ENCODE data around the gene DGKD.

Gene DGKD

DNA sequence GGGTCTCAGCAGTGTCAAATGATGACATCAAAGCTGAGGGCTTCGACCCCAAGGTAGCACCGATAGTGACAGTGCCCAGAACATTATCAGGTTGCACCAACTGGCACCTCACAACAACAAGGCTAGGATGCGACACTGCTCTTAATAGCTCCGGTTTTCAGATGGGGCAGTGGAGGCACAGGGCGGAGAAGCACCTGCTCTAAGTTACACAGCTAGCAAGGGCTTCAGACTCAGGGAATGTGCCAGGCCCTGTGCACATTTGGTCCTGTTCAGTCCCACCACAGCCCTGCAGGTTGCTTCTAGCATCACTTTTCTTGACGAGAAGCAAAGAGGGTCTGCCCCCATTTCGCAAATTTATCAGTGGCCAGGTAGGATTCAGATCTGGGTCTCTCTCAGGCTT, 74.1 kb downstream of the DGKD start:
- no peak for DNase-seq

DNA sequence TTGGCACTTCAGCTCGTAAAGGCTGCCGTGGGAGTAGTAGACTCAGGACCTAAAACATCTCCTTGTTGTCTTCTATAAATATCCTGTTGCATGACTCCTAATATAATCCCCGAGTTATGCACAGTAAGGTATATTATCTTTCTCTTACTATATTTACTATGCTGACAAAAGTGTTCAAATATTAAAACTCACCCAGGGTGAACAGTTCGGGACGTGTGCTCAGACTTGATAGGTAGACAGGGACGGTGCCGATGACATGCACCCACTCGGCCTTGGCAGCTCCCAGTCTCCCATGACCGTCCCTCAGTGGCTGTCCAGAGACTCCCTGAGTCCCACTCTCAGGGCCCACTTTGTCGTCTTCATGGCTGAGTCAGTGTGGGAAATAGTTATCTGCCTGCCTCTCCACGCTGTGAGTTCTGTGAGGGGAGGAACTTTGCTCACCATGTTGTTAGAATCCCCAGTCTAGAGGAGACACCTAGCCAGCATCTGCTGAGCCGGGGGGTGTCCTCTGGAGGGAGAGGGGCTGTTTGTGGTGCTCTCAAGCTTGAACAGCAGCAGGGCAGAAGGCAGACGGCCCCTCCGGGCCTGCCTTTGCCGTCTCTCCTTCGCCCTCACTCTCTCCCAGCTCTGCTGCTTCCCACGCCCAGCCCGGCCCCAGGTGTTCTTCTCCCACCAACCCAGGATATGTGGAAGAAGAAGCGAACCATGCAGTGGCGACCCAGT, 75.0 kb downstream of the DGKD start:
- no peak for DNase-seq
- ATAC-seq, result no peak

More for the DNA sequence above, 74.1 kb downstream of the DGKD start:
- ATAC-seq, result no peak

DNA sequence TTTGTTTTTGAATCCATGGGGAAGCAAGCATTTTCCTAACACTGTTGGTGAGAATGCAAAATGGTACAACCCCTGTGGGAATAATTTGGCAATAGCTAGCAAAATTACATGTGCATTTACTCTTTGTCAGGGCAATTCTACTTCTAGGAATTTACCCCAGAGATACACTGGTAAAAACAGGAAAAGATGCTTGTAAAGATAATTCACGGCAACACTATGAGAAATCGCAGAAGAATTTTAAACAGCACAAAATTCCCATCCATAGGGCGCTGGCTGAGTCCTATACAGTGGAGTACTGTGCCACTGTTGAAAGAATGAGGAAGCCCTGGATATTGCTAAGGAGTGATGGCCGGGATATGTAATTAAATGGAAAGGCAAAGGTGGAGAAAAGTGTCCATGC, 75.8 kb downstream of the DGKD start:
- DNase-seq, result no peak
- no peak for ATAC-seq

DNA sequence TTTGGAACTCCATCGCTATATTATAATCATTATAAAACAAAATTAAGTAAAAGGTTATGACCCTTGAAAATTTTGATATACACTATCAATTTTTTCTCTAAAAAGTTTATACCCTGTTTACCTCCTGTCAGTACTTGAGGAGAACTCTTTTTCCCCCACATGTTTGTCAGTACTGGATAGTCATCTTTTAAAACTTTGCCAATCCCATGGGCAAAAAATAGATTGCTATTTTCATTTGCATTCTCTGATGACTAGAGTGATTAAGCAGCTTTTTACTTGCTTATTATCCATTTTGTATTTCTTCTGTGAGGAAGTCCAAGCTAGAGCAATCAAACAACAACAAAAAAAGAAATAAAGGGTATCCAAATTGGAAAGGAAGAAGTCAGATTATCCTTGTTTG, 76.4 kb downstream of the DGKD start:
- DNase-seq, result no peak
- ATAC-seq, result no peak

DNA sequence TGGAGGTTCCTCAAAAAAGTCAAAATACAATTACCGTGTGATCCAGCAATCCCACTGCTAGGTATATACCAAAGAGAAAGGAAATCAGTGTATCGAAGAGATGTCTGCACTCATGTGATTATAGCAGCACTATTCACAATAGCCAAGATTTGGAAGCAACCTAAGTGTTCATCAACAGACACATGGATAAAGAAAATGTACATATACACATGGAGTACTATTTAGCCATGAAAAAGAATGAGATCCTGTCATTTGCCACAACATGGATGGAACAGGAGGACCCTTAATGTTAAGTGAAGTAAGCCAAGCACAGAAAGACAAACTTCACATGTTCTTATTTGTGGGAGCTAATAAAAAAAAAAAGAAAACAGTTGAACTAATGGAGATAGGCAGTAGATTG, 78.7 kb downstream of the DGKD start:
- DNase-seq, result no peak
- ATAC-seq, result no peak

DNA sequence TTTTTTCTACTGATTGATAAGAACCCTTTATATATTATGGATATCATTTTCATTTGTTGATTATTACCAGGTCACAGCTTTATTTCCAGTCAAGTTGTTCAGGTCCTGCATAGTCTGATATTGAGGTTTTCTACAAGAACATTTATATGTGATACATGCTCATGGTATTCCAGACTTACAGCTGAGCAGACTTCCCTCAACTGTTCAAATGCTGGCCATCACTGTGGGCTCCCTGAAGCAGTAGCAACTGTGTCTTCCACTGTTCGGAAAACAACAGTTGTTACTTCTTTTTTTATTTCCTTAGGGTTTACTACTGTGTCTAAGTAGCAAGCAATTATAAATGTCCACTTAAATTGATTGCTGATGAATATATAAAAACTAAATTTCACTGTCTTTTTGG, 79.5 kb downstream of the DGKD start:
- DNase-seq, result no peak
- no peak for ATAC-seq

DNA sequence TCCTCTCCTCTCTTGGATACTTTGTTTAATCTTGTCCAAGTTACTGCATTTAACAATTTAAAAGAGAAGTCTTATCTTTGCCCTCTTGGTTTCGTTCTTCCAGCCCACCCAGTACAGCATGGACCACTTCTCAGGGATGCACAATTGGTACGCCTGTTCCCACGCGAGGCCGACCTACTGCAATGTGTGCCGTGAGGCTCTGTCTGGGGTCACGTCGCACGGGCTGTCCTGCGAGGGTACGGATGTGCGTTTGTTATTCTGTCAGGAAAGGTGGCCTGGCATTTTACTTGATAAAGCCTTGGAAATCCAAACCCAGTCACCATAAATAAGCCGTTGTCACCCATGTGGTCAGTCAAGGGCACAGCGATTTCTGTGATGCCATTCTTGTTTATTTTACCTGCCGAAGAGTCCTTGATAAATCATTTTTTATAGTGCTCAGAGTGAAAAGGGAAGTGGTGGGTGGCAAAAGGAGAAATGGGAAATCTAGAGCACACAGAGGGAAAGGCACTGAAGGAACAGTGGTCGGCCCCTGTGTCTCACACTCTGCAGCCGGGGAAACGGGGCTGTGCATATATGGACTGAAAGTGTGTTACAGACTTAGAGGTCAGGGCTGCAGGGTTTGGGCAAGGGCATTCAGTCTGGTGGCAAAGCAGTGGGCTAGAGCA, 80.5 kb downstream of the DGKD start:
- DNase-seq, result no peak
- ATAC-seq, result no peak

DNA sequence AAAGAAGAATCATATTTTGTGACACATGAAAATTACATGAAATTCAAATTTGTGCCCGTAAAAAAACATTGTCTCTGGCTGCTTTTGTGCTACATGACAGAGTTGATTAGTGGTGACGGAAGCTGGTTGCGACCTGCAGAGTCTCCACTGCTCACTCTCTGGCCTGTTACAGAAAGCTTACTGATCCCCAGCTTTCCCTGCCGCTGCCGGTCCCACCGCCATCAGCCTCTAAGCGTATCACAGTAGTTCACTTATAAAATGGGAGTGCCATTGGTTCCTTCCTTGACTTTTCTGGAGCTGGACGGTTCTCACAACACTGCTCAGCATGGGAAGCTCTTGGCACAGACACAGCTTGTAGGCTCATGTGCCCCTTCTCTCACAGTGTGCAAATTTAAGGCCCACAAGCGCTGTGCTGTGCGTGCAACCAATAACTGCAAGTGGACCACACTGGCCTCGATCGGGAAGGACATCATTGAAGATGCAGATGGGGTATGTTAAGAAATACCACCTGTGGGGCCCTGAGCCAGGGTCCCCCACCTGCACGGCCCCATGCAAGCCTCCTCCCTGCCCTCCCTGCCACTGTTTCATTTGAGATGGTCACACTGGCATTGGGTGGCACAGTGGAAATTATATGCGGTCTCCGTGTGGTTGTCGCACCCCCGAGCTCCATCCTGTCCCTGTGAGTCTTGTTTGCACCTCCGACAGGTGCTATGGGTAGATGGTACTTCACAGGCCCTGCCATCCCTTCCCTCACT, 81.3 kb downstream of the DGKD start:
- DNase-seq (no peak), ATAC-seq (no peak)

DNA sequence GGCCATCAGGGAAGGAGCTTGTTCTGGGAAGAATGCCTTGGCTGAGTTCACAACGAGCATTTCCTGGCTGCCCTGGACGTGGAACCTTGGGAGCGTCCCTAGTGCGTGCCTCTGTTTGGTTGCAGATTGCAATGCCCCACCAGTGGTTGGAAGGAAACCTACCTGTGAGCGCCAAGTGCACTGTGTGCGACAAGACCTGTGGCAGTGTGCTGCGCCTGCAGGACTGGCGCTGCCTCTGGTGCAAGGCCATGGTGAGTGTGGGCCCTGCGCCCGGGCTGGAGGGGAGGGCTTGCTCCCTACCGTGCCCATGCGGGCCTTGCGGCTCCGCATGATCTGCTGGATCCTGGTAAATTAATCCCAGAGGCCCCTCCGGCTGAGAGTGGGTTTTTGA, 81.9 kb downstream of the DGKD start:
- ATAC-seq, result no peak
- no peak for DNase-seq

DNA sequence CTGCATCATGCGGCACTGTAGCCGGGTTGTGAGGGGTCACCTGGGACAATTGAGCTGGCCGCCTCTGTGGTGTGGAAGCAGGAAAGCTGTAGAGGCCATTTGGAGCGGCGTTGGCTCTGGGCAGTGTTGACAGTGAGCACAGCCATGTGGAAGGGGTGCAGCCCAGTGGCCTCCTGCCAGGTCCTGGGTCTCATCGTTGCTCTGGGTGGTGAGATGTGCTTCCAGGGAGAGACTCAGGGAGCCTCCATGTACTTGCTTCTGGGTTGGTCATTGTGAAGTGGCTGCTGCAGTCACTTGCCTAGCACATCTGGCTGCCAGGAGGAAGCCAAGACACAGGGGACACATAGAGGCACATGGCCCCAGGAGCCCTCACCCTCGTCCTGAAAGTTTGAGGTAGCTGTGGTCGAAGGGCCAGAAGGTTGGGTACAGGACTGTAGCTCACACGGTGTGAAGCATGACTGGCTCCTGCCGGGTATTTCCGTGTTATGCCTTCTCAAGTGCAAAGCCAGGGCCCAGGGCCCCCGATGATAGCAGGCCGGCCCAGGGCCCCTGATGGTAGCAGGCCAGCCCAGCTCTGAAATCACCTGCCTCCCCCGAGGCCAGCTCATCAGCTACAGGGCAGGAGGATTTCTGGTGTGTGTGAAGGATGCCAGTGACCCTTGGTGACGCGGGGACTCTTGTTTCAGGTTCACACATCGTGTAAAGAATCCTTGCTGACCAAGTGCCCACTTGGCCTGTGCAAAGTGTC, 82.6 kb downstream of the DGKD start:
- no peak for ATAC-seq
- DNase-seq, result no peak

DNA sequence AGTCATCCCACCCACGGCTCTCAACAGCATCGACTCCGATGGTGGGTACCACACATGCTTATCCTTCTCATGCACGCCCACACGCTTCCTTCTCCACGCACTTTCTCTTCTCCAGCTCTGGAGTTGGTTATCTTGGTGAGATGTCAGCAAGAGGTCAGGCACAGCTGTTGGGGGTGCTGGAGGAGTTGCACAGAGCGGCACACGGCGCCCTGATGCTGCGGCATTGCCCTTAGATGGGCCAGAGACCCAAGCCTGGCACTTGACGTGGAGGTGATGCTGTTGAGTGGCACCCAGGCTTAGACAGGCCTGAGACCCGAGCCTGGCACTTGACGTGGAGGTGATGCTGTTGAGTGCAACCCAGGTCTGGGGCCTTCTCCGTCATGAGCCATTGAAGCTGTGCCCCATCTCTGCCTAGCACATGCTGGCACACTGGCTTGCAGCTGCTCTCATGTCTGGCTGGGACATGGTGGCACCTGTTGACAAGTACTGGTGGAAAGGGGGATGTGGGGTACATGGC, 83.2 kb downstream of the DGKD start:
- no peak for ATAC-seq
- DNase-seq, result no peak

DNA sequence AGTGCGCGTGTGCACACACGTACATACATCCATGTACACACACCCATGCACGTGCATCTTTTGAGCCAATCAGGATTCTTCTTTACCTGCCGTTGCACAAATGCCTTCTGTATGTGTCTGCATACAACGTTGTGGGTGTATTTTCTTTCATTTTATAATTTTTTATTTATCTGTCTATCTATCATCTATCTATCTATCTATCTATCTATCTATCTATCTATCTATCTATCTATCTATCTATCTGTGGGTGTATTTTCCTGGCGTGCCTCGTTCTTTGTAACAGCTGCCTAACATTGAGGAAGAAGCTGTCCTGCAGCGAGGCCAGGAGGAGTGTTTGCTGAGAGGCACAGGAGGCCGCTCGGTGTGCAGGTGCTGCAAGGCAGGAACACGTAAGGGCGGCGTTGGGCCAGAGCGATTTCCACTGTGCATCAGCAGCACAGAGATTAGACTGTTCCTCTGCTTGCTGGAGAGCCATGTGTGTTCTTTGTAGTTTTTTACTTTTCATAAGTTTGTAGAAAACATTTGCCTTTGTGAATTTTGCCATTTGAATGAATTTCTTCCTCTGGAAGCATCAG, 84.4 kb downstream of the DGKD start:
- ATAC-seq (no peak), DNase-seq (no peak)

DNA sequence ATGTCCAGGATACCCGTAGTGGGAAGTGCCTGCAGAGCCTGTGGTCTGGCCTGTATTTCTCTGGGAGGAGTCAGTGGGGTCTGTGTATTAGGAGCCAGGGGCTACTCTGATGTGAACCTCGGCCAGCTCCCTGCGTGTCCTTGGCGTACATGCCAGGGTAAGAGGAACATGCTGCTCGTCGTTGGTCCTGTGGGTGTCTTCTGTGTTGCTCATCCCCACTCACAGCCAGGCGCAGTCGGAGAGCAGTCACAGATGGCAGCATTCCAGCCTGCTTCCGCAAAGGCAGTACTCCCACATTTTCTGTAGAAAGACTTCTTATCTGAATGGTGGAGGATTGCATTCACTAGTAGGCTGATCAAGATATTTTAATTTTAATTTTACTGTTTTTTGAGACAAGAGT, 84.9 kb downstream of the DGKD start:
- no peak for DNase-seq
- ATAC-seq, result no peak

DNA sequence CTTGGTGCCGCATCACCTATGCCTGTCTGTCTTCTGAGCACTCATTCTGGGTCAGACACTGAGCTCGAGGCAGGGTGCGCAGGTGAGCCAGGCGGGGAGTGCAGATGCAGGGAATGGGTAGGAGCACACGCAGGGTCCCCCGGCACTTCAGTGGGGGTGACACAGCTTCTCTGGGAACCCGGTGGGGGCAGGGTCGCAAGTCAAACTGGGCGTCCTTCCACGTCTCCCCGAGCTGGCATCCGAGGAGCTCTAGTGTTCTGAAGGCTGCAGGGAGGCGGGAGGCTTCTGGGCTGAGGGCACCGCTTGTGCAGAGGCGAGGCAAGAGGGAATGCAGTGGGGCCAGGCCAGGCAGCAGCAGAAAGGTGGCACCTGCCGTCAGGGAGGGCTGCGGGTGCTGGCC, 86.0 kb downstream of the DGKD start:
- DNase-seq (no peak), ATAC-seq (no peak)

DNA sequence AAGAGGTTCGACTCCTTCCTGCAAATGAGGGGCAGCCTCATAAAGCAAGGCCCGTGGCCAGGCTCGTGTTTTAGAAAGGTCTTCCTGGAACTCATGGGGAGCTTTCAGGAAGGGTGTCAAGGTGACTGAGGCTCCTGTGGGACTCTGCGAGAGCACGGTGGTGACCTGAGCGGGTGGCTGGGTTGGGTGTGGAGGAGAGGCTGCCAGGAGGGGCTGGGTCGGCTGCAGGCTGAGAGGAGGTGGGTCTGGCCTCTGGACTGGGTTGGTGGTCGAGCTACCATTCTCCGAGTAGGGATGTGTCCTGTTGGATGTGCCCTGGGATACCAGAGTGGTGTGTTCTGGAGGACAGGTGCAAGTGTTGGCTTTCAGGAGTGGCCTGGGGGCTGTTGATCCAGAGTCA, 86.4 kb downstream of the DGKD start:
- DNase-seq (no peak), ATAC-seq (no peak)

DNA sequence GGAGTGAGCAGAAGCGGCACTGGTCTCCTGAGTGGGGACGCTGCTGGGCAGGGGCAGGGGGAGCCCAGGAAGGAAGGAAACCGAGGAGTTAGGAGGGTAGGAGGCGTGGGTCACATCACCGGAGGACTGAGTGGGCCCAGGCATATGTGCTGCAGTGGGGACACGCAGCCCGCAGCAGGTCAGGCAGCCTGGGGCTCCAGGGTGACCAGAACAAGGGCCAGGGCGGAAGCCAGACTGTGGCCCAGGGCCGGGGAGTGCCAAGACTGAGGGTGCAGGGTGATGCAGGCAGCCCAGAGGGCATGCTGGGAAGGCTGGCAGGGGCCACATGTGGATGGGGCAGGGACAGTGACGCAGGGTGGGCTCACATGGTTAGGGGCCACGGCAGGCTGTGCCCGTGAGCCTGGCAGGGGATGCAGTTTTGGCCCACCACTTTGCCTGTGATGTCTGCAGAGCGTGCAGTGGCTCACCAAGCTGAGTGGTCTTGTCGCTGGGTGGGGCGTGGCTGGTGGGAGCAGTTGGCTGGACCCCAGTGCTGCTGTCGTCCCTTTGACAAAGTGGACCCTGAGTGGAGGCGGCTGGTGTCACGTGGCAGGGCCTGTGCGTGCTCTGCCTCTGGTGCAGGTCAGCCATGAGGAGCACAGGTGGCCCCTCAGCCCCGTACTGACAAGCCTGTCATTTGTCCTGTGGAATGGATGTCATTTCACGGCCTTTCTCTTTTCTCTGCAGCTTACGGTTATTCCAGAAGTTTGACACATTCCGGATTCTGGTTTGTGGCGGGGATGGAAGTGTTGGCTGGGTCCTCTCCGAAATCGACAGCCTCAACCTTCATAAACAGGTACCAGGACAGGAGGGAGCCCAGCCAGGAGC, 87.1 kb downstream of the DGKD start:
- ATAC-seq (no peak), DNase-seq (no peak)

DNA sequence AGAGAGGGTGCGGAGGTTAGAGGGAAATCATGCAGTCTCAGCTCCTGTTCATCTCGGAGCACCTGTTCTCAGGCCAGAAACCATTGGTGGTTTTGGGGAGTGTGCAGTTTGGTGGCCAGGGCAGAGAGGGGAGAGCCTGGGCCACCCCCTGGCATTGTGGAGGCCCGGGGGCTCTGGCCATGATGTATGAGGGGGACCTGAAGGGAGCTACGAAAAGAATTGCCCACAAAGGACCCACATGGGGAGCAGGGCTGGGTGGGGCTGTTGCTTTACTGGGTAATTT, 87.7 kb downstream of the DGKD start:
- ATAC-seq (no peak), DNase-seq (no peak)

DNA sequence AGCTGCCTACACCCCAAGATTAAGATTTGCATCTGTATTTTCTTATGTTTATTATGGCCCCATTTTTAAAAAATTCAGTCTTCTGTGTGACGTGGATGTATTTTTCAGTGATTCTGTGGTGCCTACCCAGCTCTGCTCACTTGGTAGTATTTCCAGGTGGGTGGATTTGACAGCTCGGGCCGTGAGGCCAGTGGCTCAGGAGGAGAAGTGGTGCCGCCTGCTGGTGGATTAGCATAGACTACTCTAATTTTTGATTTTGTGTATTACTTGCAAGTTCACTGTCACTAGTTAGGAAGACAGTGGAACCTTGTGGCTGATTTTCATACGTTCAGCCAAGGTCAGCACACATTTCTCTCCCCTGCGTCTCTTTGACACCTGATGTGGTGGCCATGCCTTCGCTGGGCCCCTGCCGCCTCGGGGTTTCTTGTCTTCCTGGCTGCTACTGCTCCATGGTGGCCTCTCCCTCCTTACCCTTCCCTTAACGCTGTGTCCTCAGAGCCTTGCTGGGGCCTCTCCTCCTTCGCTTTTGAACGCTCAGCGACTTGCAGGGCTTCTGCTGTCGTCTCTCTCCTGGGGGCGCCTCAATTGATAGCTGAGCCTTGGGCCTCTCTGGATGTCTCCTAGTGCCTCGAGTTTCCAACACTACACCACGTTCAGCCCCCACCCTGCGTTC, 89.4 kb downstream of the DGKD start:
- peak; percentile 86 for ATAC-seq
- DNase-seq, result peak; percentile 84

DNA sequence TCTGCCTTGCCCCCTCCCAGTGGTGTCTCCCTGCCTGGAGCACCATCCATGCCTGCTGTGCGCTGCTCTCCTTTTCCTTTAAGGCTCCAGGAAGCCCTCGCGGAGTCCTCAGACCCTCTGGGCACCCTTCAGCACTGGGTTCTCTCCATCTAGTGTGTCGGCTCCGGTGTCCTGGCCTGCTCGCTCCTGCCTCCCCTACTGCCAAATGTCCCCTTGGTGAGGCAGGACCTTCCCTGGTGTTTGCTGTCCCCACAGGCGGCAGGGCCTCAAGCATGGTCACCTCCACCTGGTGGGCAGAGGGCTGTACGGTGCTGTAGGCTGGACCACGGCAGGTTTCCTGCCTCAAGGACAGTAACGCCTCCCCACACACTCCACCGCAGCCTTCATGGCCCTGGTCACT, 90.2 kb downstream of the DGKD start:
- ATAC-seq, result no peak

DNA sequence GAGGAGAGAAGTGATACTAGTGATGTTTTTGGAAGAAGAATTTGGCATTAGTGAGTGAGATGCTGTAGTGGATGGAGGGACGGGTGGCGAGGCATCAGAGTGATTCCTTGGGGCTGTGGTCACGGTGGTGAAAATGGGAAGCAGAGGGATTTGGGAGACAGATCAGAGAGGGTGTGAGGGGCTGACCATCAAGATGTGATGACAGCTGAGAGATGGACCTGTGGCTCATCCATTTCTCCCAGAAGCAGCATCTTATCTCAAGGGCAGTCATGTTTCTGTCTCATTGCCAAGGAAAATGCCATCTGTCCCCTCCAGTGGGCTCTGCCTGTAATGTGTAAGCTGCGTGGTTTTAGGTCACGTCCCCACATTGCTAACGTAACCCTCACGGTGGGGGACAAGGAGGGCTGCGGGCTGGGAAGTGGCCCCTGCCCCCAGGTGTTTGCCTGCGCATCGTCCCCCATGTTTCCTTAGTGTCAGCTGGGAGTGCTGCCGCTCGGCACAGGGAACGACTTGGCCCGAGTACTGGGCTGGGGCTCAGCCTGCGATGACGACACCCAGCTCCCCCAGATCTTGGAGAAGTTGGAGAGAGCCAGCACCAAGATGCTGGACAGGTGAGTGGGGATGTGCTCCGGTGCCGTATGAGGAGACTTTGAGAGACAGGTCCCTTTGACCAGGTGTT, 91.0 kb downstream of the DGKD start:
- ATAC-seq, result no peak
- DNase-seq, result no peak

More for the DNA sequence above, 90.2 kb downstream of the DGKD start:
- DNase-seq, result no peak

All from stimulated activated naive CD8-positive, alpha-beta T cell treated with anti-CD3 and anti-CD28 coated beads, Interleukin-15, Interleukin-2, amounts not matched to agents 100 U/mL and 50 U/mL, for 24 hours (primary cell).